Stimulated activated CD4-positive, alpha-beta T cell treated with anti-CD3 and anti-CD28 coated beads, Interleukin-1b, Interleukin-23, amount 100 ng/mL, for 48 hours (primary cell): Measurements from ENCODE around the gene IRF2BP2.

Experiments used
- DNase-seq: peaks from one replicate; pipeline ENCODE4 v3.0.0-alpha.2; 2020

The IRF2BP2 gene

GRCh38 chr1:234582681-234583301 lies 27.2 kb downstream of the IRF2BP2 start:
- no peak for DNase-seq

- no peak for DNase-seq
Measured at GRCh38 chr1:234582186-234582585, 27.8 kb downstream of the IRF2BP2 start.

DNA sequence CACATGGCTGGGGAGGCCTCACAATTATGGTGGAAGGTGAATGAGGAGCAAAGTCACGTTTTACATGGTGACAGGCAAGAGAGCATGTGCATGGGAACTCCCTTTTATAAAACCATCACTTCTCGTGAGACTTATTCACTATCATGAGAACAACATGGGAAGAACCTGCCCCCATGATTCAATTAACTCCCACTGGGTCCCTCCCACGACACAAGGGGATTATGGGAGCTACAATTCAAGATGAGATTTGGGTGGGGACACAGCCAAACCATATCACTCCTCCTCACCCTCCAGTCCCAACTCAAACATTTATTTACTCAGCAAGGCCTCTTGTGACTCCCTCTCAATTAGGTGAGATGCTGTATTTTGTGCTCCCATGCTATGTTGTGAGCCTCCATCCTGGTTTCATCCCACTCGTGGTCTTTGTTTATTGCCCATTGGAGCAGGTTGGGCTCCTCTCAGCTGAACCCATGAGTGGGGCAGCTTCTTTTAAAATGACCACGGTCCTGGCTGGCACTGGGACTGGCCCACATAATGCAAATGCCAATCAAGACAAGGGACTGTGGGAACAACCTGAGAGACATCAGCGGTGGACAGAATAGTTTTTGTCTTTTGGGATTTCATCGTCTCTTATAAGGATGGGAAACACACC lies 28.8 kb downstream of the IRF2BP2 start:
- DNase-seq: no peak

DNA sequence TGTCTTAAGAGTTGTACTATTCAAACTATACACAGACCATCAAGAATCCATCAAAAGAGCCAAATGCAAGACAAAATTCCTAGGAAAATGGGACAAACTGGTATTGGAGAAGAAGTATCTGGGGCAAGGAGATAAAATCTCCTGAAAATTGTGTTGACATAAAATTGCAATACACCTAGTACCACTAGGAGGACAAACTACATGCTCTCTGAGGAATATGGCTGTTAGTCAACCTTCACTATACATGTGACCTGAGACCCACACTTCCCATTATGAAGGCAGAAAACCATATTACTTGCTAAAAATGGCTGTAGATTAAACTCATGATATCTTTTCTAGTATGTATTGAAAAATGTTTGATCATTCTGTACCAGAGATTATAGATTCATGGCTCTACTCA lies 30.0 kb downstream of the IRF2BP2 start:
- DNase-seq: no peak

- DNase-seq: no peak
Measured at GRCh38 chr1:234578735-234579134, 31.2 kb downstream of the IRF2BP2 start.

DNA sequence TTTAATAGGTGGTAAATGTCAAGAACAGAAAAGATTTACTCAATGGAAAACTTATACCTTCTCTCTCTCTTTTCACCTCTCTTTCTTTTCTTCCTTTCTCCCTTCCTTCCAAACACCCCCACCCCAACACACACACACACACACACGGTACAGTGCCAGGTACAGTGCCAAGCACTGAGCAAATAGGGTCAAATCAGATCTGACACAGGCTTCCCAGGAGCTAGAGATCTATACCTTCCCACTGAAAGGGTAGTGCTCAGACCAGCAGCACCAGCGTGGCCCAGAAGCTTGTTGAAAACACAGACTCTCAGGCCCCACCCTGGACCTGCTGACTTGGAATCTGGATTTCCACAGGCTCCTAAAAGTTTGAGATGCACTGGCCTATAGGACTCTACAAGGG lies 31.9 kb downstream of the IRF2BP2 start:
- DNase-seq: no peak

- no peak for DNase-seq
Measured at GRCh38 chr1:234573711-234574299, 36.2 kb downstream of the IRF2BP2 start.

- no peak for DNase-seq
Measured at GRCh38 chr1:234572966-234573365, 37.0 kb downstream of the IRF2BP2 start.

DNA sequence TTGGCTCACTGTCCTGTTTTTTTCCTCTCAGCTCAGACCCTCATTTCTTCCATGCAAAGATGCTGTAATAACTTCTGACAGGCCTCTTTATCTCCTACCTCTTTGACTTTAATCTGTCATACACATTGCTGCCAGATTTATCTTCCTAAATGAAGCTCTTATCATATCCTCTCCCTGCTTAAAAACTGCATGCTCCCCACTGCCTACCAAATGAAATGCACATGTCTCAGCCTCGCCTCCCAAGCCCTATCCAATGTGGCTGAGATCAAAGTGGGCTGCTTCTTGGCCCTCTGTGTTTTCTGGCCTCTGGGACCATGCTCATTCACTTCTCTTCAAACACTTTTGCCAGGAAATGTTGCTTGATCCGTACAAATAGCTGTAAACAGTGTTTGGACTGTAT lies 38.3 kb downstream of the IRF2BP2 start:
- no peak for DNase-seq

DNA sequence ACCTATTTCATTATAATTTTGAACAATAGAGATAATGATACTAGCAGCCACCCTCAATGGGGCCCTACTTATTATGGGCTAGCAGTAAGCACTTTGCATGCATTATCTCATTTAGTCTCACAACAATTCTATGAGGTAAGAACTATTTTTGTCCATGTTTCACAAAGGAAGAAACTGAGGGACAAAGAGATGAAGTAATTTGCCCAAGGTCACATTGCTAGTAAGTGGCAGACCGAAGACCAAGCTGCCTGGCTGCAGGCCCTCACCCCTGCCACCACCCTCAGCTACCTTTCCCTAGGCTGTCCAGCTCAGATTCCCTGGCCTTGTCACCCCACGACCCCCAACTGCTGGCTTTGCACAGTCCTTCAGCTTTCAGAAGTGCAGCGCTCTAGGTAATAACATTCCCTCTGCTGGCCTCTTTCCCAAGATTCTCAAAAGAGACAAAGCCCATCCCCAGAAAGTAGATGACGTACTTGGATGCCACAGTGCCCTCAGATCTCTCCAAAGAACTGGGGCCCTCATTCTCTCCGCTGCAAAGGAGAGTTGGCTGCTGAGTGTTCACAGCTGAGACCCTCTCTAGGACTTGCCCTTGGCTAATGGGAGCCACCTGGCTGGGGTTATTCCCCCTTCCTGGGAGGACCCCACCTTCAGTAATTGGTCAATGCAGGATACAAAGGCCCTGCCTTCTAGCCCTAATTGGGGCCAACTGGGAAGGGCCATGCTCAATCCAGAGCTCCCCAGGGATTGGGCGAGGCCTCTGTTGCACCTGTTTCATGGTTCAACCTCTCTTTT lies 39.5 kb downstream of the IRF2BP2 start:
- DNase-seq: no peak

DNA sequence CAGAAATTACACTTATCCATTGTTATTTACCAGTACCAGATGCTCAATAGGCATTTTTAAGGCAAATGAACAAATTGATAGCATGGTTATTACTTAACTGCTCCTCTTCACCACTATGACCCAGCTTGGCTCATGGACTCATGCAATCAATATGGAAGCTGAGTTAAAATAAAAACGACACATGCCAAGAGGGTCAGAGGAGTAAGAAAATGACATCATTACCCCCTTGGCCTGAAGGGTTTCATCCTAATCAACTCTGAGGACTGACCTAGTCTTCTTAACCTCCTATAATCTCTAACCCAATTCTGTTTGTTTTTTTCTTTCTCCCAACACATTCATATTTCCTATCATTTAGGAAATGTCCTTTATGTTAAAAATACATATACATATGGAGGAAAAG lies 41.6 kb downstream of the IRF2BP2 start:
- no peak for DNase-seq

GRCh38 chr1:234565132-234565531 lies 44.8 kb downstream of the IRF2BP2 start:
- no peak for DNase-seq

DNA sequence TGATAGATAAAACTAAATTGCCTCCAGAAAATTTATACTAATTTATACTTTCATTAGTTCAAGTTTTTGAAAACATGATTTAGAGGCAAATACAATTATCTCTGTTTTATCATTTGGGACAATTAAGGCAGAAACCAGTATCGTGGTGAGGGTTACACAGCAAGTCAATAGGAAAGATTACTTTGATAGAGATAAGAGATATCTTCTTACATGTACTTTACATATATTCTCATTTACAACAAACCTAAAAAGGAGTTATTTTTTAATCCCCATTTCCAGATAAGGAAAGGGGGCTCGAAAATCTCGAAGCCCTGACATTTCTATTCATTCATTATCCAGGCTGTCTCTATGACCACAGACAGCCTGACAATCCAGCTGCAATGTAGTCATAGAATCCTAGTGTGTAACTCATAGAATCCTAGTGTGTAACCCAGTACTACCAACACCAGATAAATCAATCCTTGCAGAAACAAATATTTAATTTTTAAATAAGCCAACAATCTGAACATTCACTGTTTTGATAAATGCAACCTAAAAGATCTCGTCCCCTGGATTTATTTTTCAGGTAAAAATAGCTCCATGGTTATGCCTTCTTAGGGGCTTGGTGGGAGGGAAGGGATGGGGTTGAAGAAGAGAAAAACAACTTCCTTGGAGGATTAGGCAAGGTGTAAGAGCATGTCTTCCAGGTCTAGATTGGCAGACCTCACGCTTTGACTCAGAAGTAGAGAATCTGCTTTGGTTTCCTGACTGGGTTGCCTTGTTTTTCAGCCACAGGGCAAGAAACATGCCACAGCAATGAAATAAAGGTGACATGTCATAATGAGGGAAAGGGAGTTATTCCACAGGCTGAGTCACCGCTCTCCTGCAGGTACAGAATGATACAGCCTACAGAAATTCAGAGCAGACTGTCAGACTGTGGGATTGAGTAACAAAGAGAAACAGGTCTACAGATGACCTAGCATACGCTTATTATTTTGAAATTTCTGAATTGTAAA lies 45.6 kb downstream of the IRF2BP2 start:
- peak; percentile 40 for DNase-seq

GRCh38 chr1:234562334-234562733 lies 47.6 kb downstream of the IRF2BP2 start:
- DNase-seq: no peak

DNA sequence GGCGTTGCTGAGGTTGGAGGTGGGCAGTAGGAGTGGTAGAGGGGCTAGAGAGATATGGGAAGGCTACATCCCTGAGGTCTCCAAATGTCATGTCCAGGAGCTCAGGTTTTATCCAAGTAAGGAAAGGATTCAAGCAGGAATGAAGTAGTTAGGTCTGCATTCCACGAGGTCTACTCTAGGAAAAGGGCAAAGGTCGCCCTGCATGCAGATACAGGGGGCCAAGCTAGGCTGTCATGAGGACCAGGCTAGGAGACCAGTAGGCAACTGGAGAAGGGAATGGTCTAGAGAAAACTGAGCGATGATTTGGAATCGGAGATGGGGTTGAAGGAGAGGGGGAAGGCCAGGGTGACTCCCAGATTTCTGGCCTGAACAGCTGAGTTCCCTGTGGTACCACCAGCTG lies 48.7 kb downstream of the IRF2BP2 start:
- no peak for DNase-seq

- no peak for DNase-seq
Measured at GRCh38 chr1:234559902-234560676, 49.9 kb downstream of the IRF2BP2 start.

GRCh38 chr1:234559152-234559901 lies 50.7 kb downstream of the IRF2BP2 start:
- no peak for DNase-seq

DNA sequence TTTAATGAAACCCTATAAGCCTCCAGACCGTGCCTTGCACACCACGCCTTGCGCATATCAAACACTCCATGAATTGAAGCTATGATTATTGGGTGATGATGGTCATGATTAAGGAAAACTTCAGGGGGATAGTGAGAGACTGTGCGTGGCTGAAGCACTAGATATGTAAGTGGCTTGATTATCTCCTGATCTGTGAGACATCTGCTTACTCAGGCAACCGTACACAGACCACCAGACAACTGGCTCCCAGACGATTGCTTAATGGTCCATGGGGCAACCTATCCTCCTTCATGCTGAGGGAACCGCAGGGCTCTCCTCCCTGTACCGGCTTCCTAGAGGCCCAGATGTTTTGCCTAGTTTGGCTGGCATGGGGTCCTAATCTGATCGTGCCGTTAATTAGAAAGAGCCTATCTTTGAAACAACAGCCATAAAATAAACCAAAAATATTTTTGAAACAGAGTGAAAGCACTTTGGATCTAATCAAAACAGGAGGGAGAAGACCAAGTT lies 51.6 kb downstream of the IRF2BP2 start:
- DNase-seq: no peak

DNA sequence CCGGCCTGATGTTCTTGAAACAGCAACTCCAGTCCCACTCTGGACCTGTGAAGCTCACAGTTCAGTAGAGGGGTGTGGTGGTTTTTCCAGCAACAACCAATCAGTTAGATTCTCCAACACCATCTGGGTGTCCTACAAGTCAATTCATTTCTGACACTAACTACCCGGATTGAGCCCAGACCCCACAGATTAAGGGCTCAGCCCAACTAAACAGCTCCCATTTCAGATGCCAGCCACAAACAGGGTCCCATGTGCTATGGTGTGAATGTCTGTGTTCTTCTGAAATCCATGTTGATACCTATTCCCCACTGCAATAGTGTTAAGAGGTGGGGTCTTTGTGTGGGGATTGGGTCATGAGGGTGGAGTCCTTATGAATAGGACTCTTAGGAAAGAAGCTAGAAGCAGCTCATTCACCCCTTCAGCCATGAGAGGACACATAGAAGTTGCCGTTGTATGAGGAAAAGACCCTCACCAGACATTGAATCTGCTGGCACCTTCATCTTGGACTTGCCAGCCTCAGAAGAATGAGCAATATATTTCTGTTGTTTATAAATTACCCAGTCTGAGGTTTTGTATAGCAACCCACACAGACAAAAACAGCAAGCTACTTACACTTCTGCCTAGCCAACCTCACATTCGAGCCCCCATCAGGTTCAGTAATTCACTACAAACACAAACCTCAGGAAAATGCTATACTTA lies 53.6 kb downstream of the IRF2BP2 start:
- no peak for DNase-seq
